WTC11 (cell line): Measurements from ENCODE around the gene BIRC5.

Experiments used
- CTCF ChIP-seq: fragments of 200-600 bp; IDR thresholded peaks from 2 replicates; pipeline ENCODE4 v1.8.0; 2022; ENCODE audit warnings: antibody characterized with exemption
- ZNF121 ChIP-seq: sonication (generic); formaldehyde crosslinking; IDR thresholded peaks from 2 replicates; pipeline ENCODE4 v1.8.0; 2023; ENCODE audit warnings: missing genetic modification reagents

- TF ChIP-seq ZNF121 (CRISPR knock-in tag) (no peak), CTCF (no peak)
Measured at GRCh38 chr17:78272914-78273258, 58.8 kb downstream of the BIRC5 start.
